AG10803 (cell line): Measurements from ENCODE around the gene LRP11.

ENCODE experiments used
- DNase-seq: peaks from one replicate; pipeline ENCODE4 v3.0.0; 2010; ENCODE audit warnings: low read depth
- H3K4me3 ChIP-seq: 2 replicates; pipeline ENCODE4 v1.5.1; 2011; ENCODE audit warnings: mild to moderate bottlenecking, low read length, control low read depth
- CTCF ChIP-seq: conservative IDR thresholded peaks from 2 replicates; pipeline ENCODE4 v1.5.1; 2011; ENCODE audit warnings: mild to moderate bottlenecking, low read length, control low read depth, inconsistent platforms

LRP11 gene

DNA sequence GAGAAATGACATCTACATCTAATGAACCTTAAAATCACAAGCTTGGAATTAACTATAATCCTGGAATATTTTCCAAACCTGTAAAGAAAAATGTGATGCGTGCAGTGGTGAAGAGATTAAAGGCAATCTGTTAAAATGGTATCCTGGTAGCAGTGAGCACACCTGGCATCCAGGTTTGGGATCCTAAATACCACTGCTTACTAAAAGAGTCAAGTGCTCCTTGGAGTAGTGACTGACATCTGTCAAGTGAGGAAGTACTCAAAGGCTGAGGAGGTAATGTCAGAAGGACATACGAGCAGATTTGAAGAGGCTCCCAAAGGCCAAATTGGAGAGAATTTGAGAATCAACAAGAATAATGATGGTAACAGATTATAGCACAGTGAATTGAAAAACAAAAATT is 81.8 kb downstream of the LRP11 start:
- H3K4me3 ChIP-seq = no peak overlapping the region
- no peak for TF ChIP-seq CTCF
- DNase-seq = no peak

DNA sequence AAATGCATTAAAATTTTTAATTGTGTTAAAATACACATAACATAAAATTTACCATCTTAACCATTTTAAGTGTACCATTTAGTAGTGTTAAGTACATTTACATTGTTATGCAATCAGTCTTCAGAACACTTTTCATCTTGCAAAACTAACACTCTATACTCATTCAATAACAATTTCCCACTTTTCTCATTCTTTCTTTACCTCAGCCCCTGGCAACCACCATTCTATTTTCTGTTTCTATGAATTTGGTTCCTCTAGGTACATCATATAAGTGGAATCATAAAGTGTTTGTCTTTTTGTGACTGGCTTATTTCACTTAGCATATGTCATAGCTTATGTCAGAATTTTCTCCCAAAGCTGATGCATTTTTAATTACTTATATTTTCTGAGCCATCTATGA is 82.4 kb downstream of the LRP11 start:
- no peak for DNase-seq
- no peak for TF ChIP-seq CTCF
- no peak overlapping the region for H3K4me3 ChIP-seq

DNA sequence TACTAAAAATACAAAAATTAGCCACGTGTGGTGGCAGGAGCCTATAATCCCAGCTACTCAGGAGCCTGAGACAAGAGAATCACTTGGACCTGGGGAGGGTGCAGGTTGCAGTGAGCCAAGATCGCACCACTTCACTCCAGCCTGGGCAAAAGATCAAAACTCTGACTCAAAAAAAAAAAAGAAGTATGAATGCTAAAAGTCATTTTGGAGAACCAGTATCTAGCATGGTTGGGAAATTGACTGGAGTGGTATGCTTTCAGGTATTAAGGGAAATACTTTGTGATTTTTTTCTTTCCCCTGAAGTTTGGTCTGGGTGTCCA is 84.6 kb downstream of the LRP11 start:
- no peak for DNase-seq
- TF ChIP-seq CTCF = no peak
- no peak overlapping the region for H3K4me3 ChIP-seq

DNA sequence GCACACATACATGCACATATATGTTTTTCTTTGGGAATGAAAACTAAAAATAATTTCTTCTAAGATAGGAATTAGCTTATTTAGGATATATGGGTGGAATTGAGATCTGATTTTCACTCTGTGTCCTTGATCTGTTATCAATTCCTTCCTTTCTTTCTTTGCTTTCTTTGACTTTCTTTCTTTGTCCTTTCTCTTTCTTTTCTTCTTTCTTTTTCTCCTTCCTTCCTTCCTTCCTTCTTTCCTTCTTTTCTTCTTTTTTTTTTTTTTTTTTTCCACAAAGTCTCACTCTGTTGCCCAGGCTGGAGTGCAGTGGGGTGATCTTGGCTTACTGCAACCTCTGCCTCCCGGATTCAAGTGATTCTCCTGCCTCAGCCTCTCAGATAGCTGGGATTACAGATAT is 86.5 kb downstream of the LRP11 start:
- TF ChIP-seq CTCF = no peak
- DNase-seq = no peak
- no peak overlapping the region for H3K4me3 ChIP-seq

DNA sequence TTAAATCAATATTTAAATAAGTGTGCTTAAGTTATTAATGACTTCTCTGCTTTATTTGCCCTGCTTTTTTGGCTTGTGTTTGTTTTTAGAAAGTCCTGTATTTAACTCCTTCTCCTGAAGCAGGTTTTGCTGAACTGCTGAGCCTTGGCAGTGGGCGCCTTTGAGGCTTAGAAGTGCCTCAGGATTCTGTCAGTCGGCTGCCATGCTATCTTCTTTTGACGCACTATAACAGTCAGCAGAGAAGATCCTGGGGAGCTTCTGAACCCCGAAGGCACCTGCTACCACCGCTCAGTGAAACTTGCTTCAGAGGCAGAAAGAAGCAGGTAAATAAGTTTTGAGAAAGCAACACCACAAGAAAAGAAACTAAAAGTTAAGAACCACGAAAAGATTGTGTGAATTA is 92.2 kb downstream of the LRP11 start:
- no peak for DNase-seq
- TF ChIP-seq CTCF = no peak
- no peak overlapping the region for H3K4me3 ChIP-seq

GRCh38 chr6:149771185-149771584 is 93.0 kb downstream of the LRP11 start:
- no peak overlapping the region for H3K4me3 ChIP-seq
- DNase-seq = no peak
- no peak for TF ChIP-seq CTCF

DNA sequence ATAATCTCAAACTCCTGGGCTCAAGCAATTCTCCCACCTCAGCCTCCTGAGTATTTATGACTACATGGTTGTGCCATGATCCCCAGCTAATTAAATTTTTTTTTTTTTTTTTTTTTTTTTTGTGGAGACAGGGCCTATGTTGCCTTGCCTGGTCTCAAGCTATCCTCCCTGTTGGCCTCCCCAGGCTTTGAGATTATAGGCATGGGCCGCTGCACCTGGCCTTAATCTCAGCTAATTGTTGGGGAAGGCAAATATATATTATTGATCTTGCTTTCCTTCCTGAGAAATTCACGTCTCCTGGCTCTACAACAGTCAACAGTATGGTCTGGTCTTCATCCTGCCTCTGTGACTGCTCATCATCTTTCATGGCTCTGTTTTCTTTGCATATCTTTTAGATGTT is 94.5 kb downstream of the LRP11 start:
- no peak for TF ChIP-seq CTCF
- no peak for DNase-seq
- no peak overlapping the region for H3K4me3 ChIP-seq
